ENCODE data around the gene SLC10A7.

The SLC10A7 gene

DNA sequence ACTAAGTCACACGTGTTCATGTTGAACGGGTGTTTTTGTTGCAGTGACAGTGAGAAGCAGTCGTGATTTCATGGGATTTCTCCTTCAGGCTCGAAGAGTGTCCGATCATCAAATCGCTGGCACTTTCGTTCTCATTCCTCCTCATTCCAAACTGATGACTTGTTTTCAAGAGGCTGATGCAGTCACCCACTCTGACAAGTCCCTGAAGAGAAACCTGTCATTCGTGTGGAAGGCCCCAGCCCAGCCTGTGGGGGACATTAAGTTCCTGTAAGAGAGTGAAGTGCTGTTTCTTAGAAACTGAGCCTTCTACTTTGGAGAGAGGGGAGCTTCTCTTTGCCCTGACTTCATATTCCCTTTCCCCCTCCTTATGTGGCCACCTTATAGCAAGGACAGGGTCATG is 299.4 kb downstream of the SLC10A7 start:
- DNase-seq, result no peak
- Histone ChIP-seq H3K4me3 (ENCODE audit: low read depth, low read length) (no peak overlapping the region), H3K36me3 (no peaks in the 10 kb centered on the region), H3K27me3 (no peaks in the 10 kb centered on the region), H3K4me1 (no peaks in the 10 kb centered on the region), H3K9me3 (no peaks in the 10 kb centered on the region)
- TF ChIP-seq, protein P1, sequence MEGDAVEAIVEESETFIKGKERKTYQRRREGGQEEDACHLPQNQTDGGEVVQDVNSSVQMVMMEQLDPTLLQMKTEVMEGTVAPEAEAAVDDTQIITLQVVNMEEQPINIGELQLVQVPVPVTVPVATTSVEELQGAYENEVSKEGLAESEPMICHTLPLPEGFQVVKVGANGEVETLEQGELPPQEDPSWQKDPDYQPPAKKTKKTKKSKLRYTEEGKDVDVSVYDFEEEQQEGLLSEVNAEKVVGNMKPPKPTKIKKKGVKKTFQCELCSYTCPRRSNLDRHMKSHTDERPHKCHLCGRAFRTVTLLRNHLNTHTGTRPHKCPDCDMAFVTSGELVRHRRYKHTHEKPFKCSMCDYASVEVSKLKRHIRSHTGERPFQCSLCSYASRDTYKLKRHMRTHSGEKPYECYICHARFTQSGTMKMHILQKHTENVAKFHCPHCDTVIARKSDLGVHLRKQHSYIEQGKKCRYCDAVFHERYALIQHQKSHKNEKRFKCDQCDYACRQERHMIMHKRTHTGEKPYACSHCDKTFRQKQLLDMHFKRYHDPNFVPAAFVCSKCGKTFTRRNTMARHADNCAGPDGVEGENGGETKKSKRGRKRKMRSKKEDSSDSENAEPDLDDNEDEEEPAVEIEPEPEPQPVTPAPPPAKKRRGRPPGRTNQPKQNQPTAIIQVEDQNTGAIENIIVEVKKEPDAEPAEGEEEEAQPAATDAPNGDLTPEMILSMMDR (IDR thresholded peaks at IDR 0.05; ENCODE audit: low read depth, low read length), result no peak

DNA sequence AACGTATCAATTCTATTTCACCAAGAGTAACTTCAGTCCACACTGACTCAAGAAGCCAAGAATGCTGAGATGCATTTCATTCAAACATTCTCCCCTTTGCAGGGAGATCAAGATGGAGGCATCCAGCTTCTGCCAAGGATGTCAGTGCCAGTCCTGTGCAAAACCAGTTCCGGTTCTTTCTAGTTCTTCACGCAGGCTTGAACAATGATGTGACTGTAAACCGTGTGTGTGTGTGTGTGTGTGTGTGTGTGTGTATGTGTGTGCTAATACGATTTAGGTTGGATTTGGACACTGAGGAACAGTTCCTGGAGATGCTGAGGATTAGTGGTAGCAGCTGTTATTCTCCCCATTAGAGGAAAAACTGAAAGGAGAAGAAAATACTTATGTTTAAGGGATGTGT is 307.5 kb downstream of the SLC10A7 start, which contains the start of gene REELD1:
TSS of gene REELD1 (plus strand) at position 301 of the 400 bp plus-strand sequence. CDS start 2,415 bp downstream, outside the sequence.
- no peaks in the 10 kb centered on the region for H3K36me3 ChIP-seq
- TF ChIP-seq, protein P1 (IDR thresholded peaks at IDR 0.05; ENCODE audit: low read depth, low read length), result no peak
- H3K4me3 ChIP-seq (ENCODE audit: low read depth, low read length), result no peak within 1 kb of the TSS
- no peaks in the 10 kb centered on the region for H3K9me3 ChIP-seq
- no peak for DNase-seq
- H3K4me1 ChIP-seq, result no peaks in the 10 kb centered on the region
- no peaks in the 10 kb centered on the region for H3K27me3 ChIP-seq

DNA sequence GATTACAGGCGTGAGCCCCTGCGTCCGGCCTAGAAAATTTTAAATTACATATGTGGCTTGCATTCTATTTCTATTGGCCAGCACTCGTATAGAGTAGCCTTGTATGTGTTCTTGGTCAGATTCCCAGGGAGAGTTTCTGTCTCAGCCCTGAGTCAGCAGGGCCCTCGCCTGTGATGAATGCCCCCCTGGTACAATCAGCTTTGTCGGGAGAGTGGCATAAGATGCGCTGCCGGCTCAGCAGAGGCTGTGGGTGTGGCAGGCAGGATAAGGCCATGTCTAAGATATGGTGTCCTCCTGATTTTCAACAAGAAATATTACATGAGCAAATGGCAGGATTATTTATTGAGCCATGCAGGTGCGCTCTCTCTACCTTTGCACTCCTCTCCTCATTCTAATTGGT is 309.0 kb downstream of the SLC10A7 start:
- Histone ChIP-seq H3K36me3 (no peaks in the 10 kb centered on the region), H3K9me3 (no peaks in the 10 kb centered on the region), H3K27me3 (peaks cover 4% of the 10 kb centered on the region; the same call in 1 of the 2 replicates), H3K4me1 (no peaks in the 10 kb centered on the region), H3K4me3 (ENCODE audit: low read depth, low read length) (no peak overlapping the region)
- DNase-seq, result no peak
- TF ChIP-seq, protein P1 (IDR thresholded peaks at IDR 0.05; ENCODE audit: low read depth, low read length), result no peak

- no peaks in the 10 kb centered on the region for H3K4me1 ChIP-seq
- no peaks in the 10 kb centered on the region for H3K9me3 ChIP-seq
- no peak for DNase-seq
- H3K27me3 ChIP-seq, result peaks cover 4% of the 10 kb centered on the region; the same call in 1 of the 2 replicates
- H3K36me3 ChIP-seq, result no peaks in the 10 kb centered on the region
- H3K4me3 ChIP-seq (ENCODE audit: low read depth, low read length), result no peak overlapping the region
- TF ChIP-seq, protein P1 (IDR thresholded peaks at IDR 0.05; ENCODE audit: low read depth, low read length), result no peak
Measured at GRCh38 chr4:146211440-146211839, 310.3 kb downstream of the SLC10A7 start.

- Histone ChIP-seq H3K27me3 (peaks cover 4% of the 10 kb centered on the region; the same call in 1 of the 2 replicates), H3K4me1 (no peaks in the 10 kb centered on the region), H3K9me3 (no peaks in the 10 kb centered on the region), H3K4me3 (ENCODE audit: low read depth, low read length) (no peak overlapping the region), H3K36me3 (no peaks in the 10 kb centered on the region)
- no peak for DNase-seq
- TF ChIP-seq, protein P1 (IDR thresholded peaks at IDR 0.05; ENCODE audit: low read depth, low read length), result no peak
Measured at GRCh38 chr4:146210890-146211289, 310.9 kb downstream of the SLC10A7 start.

DNA sequence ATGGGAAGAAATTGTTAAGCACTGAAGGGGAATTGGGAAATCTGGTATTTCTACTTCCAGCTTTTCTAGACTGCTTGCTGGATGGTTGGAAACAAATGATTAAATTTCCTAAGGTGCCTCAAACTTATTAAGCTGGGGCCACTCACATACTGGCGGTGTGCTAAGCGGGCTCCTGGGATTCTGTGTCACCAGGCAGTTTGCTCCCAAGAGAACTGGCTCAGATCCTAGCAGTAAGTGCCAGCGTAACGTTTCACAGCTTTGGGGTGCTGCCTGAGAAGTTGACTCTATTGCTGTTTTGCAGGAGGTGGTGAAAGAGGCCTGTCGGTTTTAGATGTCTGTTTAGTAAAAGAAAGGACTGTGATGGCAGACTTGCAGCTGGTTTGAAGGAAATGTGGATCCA is 314.3 kb downstream of the SLC10A7 start:
- TF ChIP-seq, protein P1 (IDR thresholded peaks at IDR 0.05; ENCODE audit: low read depth, low read length), result no peak
- H3K4me1 ChIP-seq, result no peaks in the 10 kb centered on the region
- H3K27me3 ChIP-seq, result peaks cover 4% of the 10 kb centered on the region; the same call in 1 of the 2 replicates
- H3K9me3 ChIP-seq, result no peaks in the 10 kb centered on the region
- no peaks in the 10 kb centered on the region for H3K36me3 ChIP-seq
- no peak for DNase-seq
- H3K4me3 ChIP-seq (ENCODE audit: low read depth, low read length), result no peak overlapping the region
